Activated CD4-positive, alpha-beta T cell treated with anti-CD3 and anti-CD28 coated beads, Interleukin-2, amount 10 ng/mL, durations not matched to agents 24 days and 14 days (primary cell): Measurements from ENCODE around the gene ANHX. TPM values are rescaled to one million over a fixed set of nuclear protein-coding genes. Genes with fewer than 3 reads are reported as not detected.
A peak's percentile ranks its signal among the peaks of the same experiment; 100 is the strongest.
"Not testable (repeated sequence)": the region's sequence is repeated elsewhere in the genome, so short reads cannot be mapped to it uniquely, and the experiment has no call there.

Source experiments
- DNase-seq: peaks from one replicate; pipeline ENCODE4 v3.0.0; 2022
- H3K27ac Mint-ChIP-seq: one replicate; pipeline ENCODE4 v1.8.0; 2022; ENCODE audit warnings: mild to moderate bottlenecking, mixed read lengths
- H3K27me3 Mint-ChIP-seq: one replicate; pipeline ENCODE4 v1.8.0; 2022; ENCODE audit warnings: mixed read lengths
- H3K36me3 Mint-ChIP-seq: one replicate; pipeline ENCODE4 v1.8.0; 2022; ENCODE audit warnings: low read depth, mild to moderate bottlenecking, mixed read lengths
- H3K4me1 Mint-ChIP-seq: one replicate; pipeline ENCODE4 v1.8.0; 2021; ENCODE audit warnings: mixed read lengths
- H3K4me3 Mint-ChIP-seq: one replicate; pipeline ENCODE4 v1.8.0; 2022; ENCODE audit warnings: mild to moderate bottlenecking, moderate library complexity, mixed read lengths
- H3K9me3 Mint-ChIP-seq: one replicate; pipeline ENCODE4 v1.8.0; 2021; ENCODE audit warnings: mixed read lengths
- intact Hi-C: fragments of 100-400 bp; cut with micrococcal nuclease; formaldehyde crosslinking; loops from one replicate; pipeline ENCODE4 v1.15.1; 2023
- total RNA-seq: library from RNA; stranded (reverse); gene quantifications from 2 replicates; pipeline ENCODE4 v1.2.3, GENCODE V29; 2022

The ANHX gene
- not detected in 2 replicates for total RNA-seq

GRCh38 chr12:133235401-133236112 is at the start of gene ANHX:
Gene ANHX (minus strand): TSS chr12:133235877. CDS start chr12:133234356, 1,521 bp downstream.
- DNase-seq, result no peak
- intact Hi-C loops, result no loop called here
- H3K27ac Mint-ChIP-seq, result no peak within 1 kb of the TSS
- no peak within 1 kb of the TSS for H3K4me3 Mint-ChIP-seq
- H3K36me3 Mint-ChIP-seq, result no peaks in the 10 kb centered on the region
- no peaks in the 10 kb centered on the region for H3K27me3 Mint-ChIP-seq
- peaks cover 27% of the 10 kb centered on the region for H3K9me3 Mint-ChIP-seq
- H3K4me1 Mint-ChIP-seq, result no peaks in the 10 kb centered on the region

GRCh38 chr12:133264668-133265067 is 29.0 kb upstream of the ANHX start:
- H3K9me3 Mint-ChIP-seq, H3K4me1 Mint-ChIP-seq, H3K27me3 Mint-ChIP-seq, H3K36me3 Mint-ChIP-seq, H3K4me3 Mint-ChIP-seq, H3K27ac Mint-ChIP-seq, intact Hi-C loops: not testable (repeated sequence)
- peak; percentile 39 for DNase-seq

GRCh38 chr12:133264173-133264572 is 28.5 kb upstream of the ANHX start:
- no peak for DNase-seq
- Mint-ChIP-seq H3K4me3 (no peak overlapping the region), H3K27me3 (no peaks in the 10 kb centered on the region), H3K27ac (no peak overlapping the region), H3K4me1 (no peaks in the 10 kb centered on the region), H3K9me3 (no peaks in the 10 kb centered on the region), H3K36me3 (no peaks in the 10 kb centered on the region)
- intact Hi-C loops, result no loop called here

- no peaks in the 10 kb centered on the region for H3K27me3 Mint-ChIP-seq
- intact Hi-C loops, result no loop called here
- peaks cover 33% of the 10 kb centered on the region for H3K9me3 Mint-ChIP-seq
- no peaks in the 10 kb centered on the region for H3K36me3 Mint-ChIP-seq
- H3K4me3 Mint-ChIP-seq, result no peak overlapping the region
- DNase-seq, result no peak
- H3K27ac Mint-ChIP-seq, result no peak overlapping the region
- H3K4me1 Mint-ChIP-seq, result no peaks in the 10 kb centered on the region
Measured at GRCh38 chr12:133256321-133256720, 20.6 kb upstream of the ANHX start.

GRCh38 chr12:133255833-133256232 is 20.2 kb upstream of the ANHX start:
- DNase-seq, result peak; percentile 49
- H3K36me3 Mint-ChIP-seq, intact Hi-C loops, H3K4me3 Mint-ChIP-seq, H3K27ac Mint-ChIP-seq, H3K27me3 Mint-ChIP-seq, H3K4me1 Mint-ChIP-seq: not testable (repeated sequence)
- peaks cover 33% of the 10 kb centered on the region for H3K9me3 Mint-ChIP-seq

- no peaks in the 10 kb centered on the region for H3K27me3 Mint-ChIP-seq
- intact Hi-C loops, result no loop called here
- no peak overlapping the region for H3K4me3 Mint-ChIP-seq
- H3K4me1 Mint-ChIP-seq, result no peaks in the 10 kb centered on the region
- no peak overlapping the region for H3K27ac Mint-ChIP-seq
- DNase-seq, result no peak
- H3K36me3 Mint-ChIP-seq, result no peaks in the 10 kb centered on the region
- H3K9me3 Mint-ChIP-seq, result peaks cover 46% of the 10 kb centered on the region
Measured at GRCh38 chr12:133251732-133252131, 16.1 kb upstream of the ANHX start.

- Mint-ChIP-seq H3K27ac (no peak overlapping the region), H3K4me3 (no peak overlapping the region), H3K4me1 (no peaks in the 10 kb centered on the region), H3K36me3 (no peaks in the 10 kb centered on the region), H3K9me3 (peaks cover 31% of the 10 kb centered on the region), H3K27me3 (no peaks in the 10 kb centered on the region)
- intact Hi-C loops, result no loop called here
- peak; percentile 45 for DNase-seq
Measured at GRCh38 chr12:133236556-133236955, 879 bp upstream of the ANHX start.

GRCh38 chr12:133236144-133236543 is 467 bp upstream of the ANHX start:
- no peak overlapping the region for H3K27ac Mint-ChIP-seq
- H3K27me3 Mint-ChIP-seq, result no peaks in the 10 kb centered on the region

GRCh38 chr12:133234971-133235370 is 706 bp downstream of the ANHX start:
- Mint-ChIP-seq H3K4me1 (no peaks in the 10 kb centered on the region), H3K9me3 (peaks cover 31% of the 10 kb centered on the region), H3K4me3 (no peak overlapping the region), H3K27ac (no peak overlapping the region), H3K27me3 (no peaks in the 10 kb centered on the region), H3K36me3 (no peaks in the 10 kb centered on the region)
- intact Hi-C loops, result no loop called here
- DNase-seq, result no peak

More at GRCh38 chr12:133236144-133236543, 467 bp upstream of the ANHX start:
- Mint-ChIP-seq H3K4me1 (no peaks in the 10 kb centered on the region), H3K36me3 (no peaks in the 10 kb centered on the region), H3K4me3 (no peak overlapping the region), H3K9me3 (peaks cover 31% of the 10 kb centered on the region)
- DNase-seq, result no peak
- intact Hi-C loops, result no loop called here

- no peaks in the 10 kb centered on the region for H3K27me3 Mint-ChIP-seq
- no peak overlapping the region for H3K4me3 Mint-ChIP-seq
- intact Hi-C loops, result no loop called here
- DNase-seq, result no peak
- peaks cover 3% of the 10 kb centered on the region for H3K36me3 Mint-ChIP-seq
- no peaks in the 10 kb centered on the region for H3K4me1 Mint-ChIP-seq
- H3K9me3 Mint-ChIP-seq, result peaks cover 32% of the 10 kb centered on the region
- H3K27ac Mint-ChIP-seq, result no peak overlapping the region
Measured at GRCh38 chr12:133233993-133234564, 1.6 kb downstream of the ANHX start.

GRCh38 chr12:133233006-133233405 is 2.7 kb downstream of the ANHX start:
- Mint-ChIP-seq H3K36me3 (peaks cover 4% of the 10 kb centered on the region), H3K4me3 (no peak overlapping the region), H3K27me3 (no peaks in the 10 kb centered on the region), H3K27ac (no peak overlapping the region), H3K9me3 (peaks cover 41% of the 10 kb centered on the region), H3K4me1 (no peaks in the 10 kb centered on the region)
- intact Hi-C loops, result no loop called here
- DNase-seq, result no peak

- Mint-ChIP-seq H3K4me3 (no peak overlapping the region), H3K27me3 (no peaks in the 10 kb centered on the region), H3K9me3 (peaks cover 37% of the 10 kb centered on the region), H3K27ac (no peak overlapping the region), H3K36me3 (peaks cover 4% of the 10 kb centered on the region), H3K4me1 (no peaks in the 10 kb centered on the region)
- intact Hi-C loops, result no loop called here
- DNase-seq, result no peak
Measured at GRCh38 chr12:133231001-133231400, 4.7 kb downstream of the ANHX start.

GRCh38 chr12:133227281-133227852 is 8.3 kb downstream of the ANHX start:
- H3K4me1 Mint-ChIP-seq, result no peaks in the 10 kb centered on the region
- H3K9me3 Mint-ChIP-seq, result peaks cover 29% of the 10 kb centered on the region
- peaks cover 4% of the 10 kb centered on the region for H3K36me3 Mint-ChIP-seq
- H3K27ac Mint-ChIP-seq, result no peak overlapping the region
- H3K27me3 Mint-ChIP-seq, result no peaks in the 10 kb centered on the region
- DNase-seq, result no peak
- H3K4me3 Mint-ChIP-seq, result no peak overlapping the region
- intact Hi-C loops, result no loop called here

- Mint-ChIP-seq H3K9me3 (peaks cover 25% of the 10 kb centered on the region), H3K27ac (no peak overlapping the region), H3K4me3 (no peak overlapping the region), H3K4me1 (no peaks in the 10 kb centered on the region), H3K36me3 (peaks cover 4% of the 10 kb centered on the region), H3K27me3 (no peaks in the 10 kb centered on the region)
- intact Hi-C loops, result no loop called here
- no peak for DNase-seq
Measured at GRCh38 chr12:133226690-133227089, 9.0 kb downstream of the ANHX start.
